ENCODE measurements around the gene FMOD. TPM values are rescaled to one million over a fixed set of nuclear protein-coding genes. Genes with fewer than 3 reads are reported as not detected.

The FMOD gene
- polyA plus RNA-seq, 1 donor from 2014 or later = not detected

DNA sequence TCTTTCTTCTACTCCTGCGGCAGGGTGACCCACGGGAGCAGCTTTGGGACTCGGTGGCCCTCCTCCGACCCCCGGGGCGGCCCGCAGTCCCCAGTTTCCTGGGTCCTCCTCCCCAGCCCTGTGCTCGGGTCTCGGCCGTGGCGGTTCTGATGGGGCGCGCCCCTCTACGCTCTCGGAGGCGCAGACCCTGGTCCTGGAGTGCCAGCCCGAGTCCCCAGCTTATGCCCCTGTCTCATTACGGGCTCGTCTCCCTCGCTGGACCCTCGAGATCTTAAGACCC lies 45.2 kb downstream of the FMOD start:
- peak overlapping the region; percentile 57 for H2AFZ ChIP-seq (ENCODE audit: low read depth, low read length)
- no peaks in the 10 kb centered on the region for H3K9me2 ChIP-seq (ENCODE audit: insufficient read depth, low read length)
- no peaks in the 10 kb centered on the region for H3K36me3 ChIP-seq (ENCODE audit: insufficient read depth, low read length)
- H3K9ac ChIP-seq (ENCODE audit: low read length) = peak overlapping the region; percentile 95
- TF ChIP-seq TAF1 (IDR thresholded peaks at IDR 0.05; ENCODE audit: low read depth) (no peak), MXI1 (conservative IDR thresholded peaks at IDR 0.05; ENCODE audit: poor library complexity, severe bottlenecking) (no peak), RAD21 (conservative IDR thresholded peaks at IDR 0.05) (no peak)
- TF ChIP-seq, protein P1, sequence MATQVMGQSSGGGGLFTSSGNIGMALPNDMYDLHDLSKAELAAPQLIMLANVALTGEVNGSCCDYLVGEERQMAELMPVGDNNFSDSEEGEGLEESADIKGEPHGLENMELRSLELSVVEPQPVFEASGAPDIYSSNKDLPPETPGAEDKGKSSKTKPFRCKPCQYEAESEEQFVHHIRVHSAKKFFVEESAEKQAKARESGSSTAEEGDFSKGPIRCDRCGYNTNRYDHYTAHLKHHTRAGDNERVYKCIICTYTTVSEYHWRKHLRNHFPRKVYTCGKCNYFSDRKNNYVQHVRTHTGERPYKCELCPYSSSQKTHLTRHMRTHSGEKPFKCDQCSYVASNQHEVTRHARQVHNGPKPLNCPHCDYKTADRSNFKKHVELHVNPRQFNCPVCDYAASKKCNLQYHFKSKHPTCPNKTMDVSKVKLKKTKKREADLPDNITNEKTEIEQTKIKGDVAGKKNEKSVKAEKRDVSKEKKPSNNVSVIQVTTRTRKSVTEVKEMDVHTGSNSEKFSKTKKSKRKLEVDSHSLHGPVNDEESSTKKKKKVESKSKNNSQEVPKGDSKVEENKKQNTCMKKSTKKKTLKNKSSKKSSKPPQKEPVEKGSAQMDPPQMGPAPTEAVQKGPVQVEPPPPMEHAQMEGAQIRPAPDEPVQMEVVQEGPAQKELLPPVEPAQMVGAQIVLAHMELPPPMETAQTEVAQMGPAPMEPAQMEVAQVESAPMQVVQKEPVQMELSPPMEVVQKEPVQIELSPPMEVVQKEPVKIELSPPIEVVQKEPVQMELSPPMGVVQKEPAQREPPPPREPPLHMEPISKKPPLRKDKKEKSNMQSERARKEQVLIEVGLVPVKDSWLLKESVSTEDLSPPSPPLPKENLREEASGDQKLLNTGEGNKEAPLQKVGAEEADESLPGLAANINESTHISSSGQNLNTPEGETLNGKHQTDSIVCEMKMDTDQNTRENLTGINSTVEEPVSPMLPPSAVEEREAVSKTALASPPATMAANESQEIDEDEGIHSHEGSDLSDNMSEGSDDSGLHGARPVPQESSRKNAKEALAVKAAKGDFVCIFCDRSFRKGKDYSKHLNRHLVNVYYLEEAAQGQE (IDR thresholded peaks at IDR 0.05; ENCODE audit: borderline replicate concordance) = no peak
- H3K79me2 ChIP-seq (replicated peaks; ENCODE audit: insufficient read depth, low read length) = peaks cover 20% of the 10 kb centered on the region
- H3K4me2 ChIP-seq (ENCODE audit: low read length) = peak overlapping the region; percentile 62
- H3K27me3 ChIP-seq (ENCODE audit: insufficient read depth, low read depth, low read length) = no peaks in the 10 kb centered on the region
- no peaks in the 10 kb centered on the region for H3F3A ChIP-seq (ENCODE audit: insufficient read depth, low read length, poor library complexity, severe bottlenecking)
- H4K20me1 ChIP-seq (ENCODE audit: insufficient read depth) = no peaks in the 10 kb centered on the region
- peak overlapping the region; percentile 76 for H3K27ac ChIP-seq (ENCODE audit: low read length)
- H3K9me3 ChIP-seq (ENCODE audit: low read length) = no peaks in the 10 kb centered on the region
- H3K4me3 ChIP-seq (ENCODE audit: low read length) = peak overlapping the region; percentile 98

DNA sequence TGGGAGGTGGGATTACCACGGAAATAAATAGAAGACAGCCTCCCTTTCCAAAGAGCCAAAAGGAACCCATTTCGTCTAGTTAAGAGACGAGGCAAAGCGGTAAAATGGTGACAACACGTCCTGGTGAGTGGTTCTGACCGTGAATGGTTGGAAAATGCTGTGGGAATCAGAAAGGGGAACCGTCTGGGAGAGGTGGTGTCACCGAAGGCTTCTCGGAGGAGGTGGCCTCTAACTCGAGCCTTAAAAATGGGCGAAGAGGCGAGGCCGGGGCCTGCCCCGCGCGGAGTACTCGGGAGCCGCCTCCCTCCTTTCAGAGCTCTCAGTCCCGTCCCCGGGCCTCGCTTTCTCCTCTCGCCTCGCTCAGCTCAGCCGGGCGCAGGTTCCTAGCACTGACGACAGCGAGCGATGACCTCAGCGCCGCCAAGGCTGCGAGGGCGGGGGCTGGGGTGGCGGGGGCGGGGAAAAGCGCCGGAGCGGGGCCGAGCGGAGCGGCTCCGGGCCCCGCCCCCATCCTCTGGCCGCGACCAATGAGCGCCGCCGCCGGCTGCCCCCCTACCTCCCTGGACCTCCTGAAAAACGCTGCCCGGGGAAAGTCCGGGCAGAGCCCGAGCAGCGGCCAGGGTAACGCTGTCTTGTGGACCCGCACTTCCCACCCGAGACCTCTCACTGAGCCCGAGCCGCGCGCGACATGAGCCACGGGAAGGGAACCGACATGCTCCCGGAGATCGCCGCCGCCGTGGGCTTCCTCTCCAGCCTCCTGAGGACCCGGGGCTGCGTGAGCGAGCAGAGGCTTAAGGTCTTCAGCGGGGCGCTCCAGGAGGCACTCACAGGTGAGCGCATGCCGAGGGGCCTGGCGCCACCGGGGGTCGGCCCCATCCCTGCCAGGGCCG lies 45.8 kb downstream of the FMOD start, which contains the start of gene BTG2:
Gene BTG2 (plus strand): TSS at position 601 of the 890 bp plus-strand sequence. CDS start 88 bp downstream, at position 689.
- H3K4me3 ChIP-seq (ENCODE audit: low read length) = peak within 1 kb of the TSS; percentile 98
- H3K27me3 ChIP-seq (ENCODE audit: insufficient read depth, low read depth, low read length) = no peaks in the 10 kb centered on the region
- peak within 1 kb of the TSS; percentile 79 for H3K27ac ChIP-seq (ENCODE audit: low read length)

More for the DNA sequence above, 45.8 kb downstream of the FMOD start, which contains the start of gene BTG2:
- H3F3A ChIP-seq (ENCODE audit: insufficient read depth, low read length, poor library complexity, severe bottlenecking) = no peaks in the 10 kb centered on the region
- H3K36me3 ChIP-seq (ENCODE audit: insufficient read depth, low read length) = no peaks in the 10 kb centered on the region
- H3K9me3 ChIP-seq (ENCODE audit: low read length) = no peaks in the 10 kb centered on the region
- no peaks in the 10 kb centered on the region for H4K20me1 ChIP-seq (ENCODE audit: insufficient read depth)
- H3K9me2 ChIP-seq (ENCODE audit: insufficient read depth, low read length) = no peaks in the 10 kb centered on the region
- peak within 1 kb of the TSS; percentile 73 for H2AFZ ChIP-seq (ENCODE audit: low read depth, low read length)
- peaks cover 20% of the 10 kb centered on the region for H3K79me2 ChIP-seq (replicated peaks; ENCODE audit: insufficient read depth, low read length)
- H3K9ac ChIP-seq (ENCODE audit: low read length) = peak within 1 kb of the TSS; percentile 95
- peak; percentile 50 for TF ChIP-seq EP300 (conservative IDR thresholded peaks at IDR 0.05; ENCODE audit: poor library complexity, severe bottlenecking)
- TF ChIP-seq SMC3 (conservative IDR thresholded peaks at IDR 0.05; ENCODE audit: poor library complexity) = no peak
- TF ChIP-seq POLR2AphosphoS5 (IDR thresholded peaks at IDR 0.05) = peak; percentile 90
- peak; percentile 69 for TF ChIP-seq TAF1 (IDR thresholded peaks at IDR 0.05; ENCODE audit: low read depth)
- peak; percentile 69 for TF ChIP-seq MXI1 (conservative IDR thresholded peaks at IDR 0.05; ENCODE audit: poor library complexity, severe bottlenecking)
- TF ChIP-seq RAD21 (conservative IDR thresholded peaks at IDR 0.05) = no peak
- TF ChIP-seq, protein P1 (IDR thresholded peaks at IDR 0.05; ENCODE audit: borderline replicate concordance) = peak; percentile 19
- H3K4me2 ChIP-seq (ENCODE audit: low read length) = peak within 1 kb of the TSS; percentile 77
